Measurements from ENCODE around the gene CRYBB1. TPM values are rescaled to one million over a fixed set of nuclear protein-coding genes. Genes with fewer than 3 reads are reported as not detected.

The CRYBB1 gene
- polyA plus RNA-seq, 1 of the 3 experiments (the other 2 are of a cell fraction), result 0.05 TPM

DNA sequence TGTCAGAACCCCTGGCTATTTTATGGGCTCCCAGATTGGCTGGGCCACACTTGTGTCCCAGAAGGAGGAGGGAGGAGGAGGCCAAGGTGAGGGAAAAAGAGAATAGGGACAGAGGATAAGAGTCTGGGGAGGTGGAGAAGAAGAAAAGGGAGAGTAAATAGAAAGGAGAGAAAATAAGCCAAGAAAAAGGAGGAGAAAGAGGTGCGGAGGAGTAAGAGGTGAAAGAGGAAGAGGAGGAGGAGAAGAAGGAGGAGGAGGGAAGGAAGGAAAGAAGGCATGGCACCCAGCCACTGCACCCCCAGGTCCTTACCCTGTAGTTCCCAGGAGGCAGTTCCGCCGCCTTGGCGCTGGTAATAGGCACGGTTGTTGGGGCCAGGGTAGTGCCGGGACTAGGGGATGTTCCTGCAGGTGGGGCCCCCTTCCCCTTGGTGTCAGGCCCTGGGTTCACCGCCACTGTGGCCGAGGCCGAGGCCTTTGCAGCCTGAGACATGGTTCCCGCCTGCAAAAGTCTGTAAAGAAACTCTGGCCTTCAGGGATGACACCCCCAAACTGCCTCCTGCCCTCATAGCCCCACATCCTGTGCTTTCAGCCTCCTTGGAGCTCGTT is 1.9 kb downstream of the CRYBB1 start:
- Histone ChIP-seq H3K4me3 (ENCODE audit: low read depth in 2 of 2, low read length in 1 of 2) (no peak overlapping the region), H4K20me1 (ENCODE audit: insufficient read depth) (no peaks in the 10 kb centered on the region), H3K36me3 (replicated peaks in 1 of 2; ENCODE audit: control insufficient read depth in 1 of 2, insufficient read depth in 2 of 2, low read length in 1 of 2) (no peaks in the 10 kb centered on the region), H3K9me2 (no peaks in the 10 kb centered on the region), H3K9ac (no peak overlapping the region), H2AFZ (ENCODE audit: low read depth) (no peak overlapping the region), H3F3A (replicated peaks; ENCODE audit: insufficient read depth) (no peaks in the 10 kb centered on the region), H3K27ac (ENCODE audit: low read depth in 2 of 2, low read length in 1 of 2) (no peak overlapping the region), H3K9me3 (no peaks in the 10 kb centered on the region), H3K27me3 (ENCODE audit: insufficient read depth) (no peaks in the 10 kb centered on the region; the same call in 1 of the 2 replicates), H3K79me2 (ENCODE audit: insufficient read depth) (no peaks in the 10 kb centered on the region), H3K4me1 (ENCODE audit: control insufficient read depth in 1 of 2, insufficient read depth in 2 of 2, low read depth in 1 of 2, low read length in 1 of 2) (peaks cover under 1 to 27% of the 10 kb centered on the region in 2 experiments), H3K4me2 (no peak overlapping the region)
- POLR2A ChIA-PET, result no interaction called here
- CTCF ChIA-PET, result no interaction called here
- DNase-seq, result no peak
- 85% methylated on average over 5 of the region's 11 CpGs for WGBS (ENCODE audit: low lambda C conversion rate)
- TF ChIP-seq TAF1 (IDR thresholded peaks at IDR 0.05; ENCODE audit: borderline replicate concordance, low read depth, low read length), result no peak
- TF ChIP-seq FOSL2 (IDR thresholded peaks at IDR 0.05; ENCODE audit: borderline replicate concordance, low read depth), result no peak
- no peak for TF ChIP-seq RXRA (IDR thresholded peaks at IDR 0.05; ENCODE audit: borderline replicate concordance, low read depth)
- no peak for TF ChIP-seq JUND (IDR thresholded peaks at IDR 0.05)
- TF ChIP-seq EP300 (IDR thresholded peaks at IDR 0.05; ENCODE audit: borderline replicate concordance in 1 of 2, low read depth in 1 of 2, low read length in 1 of 2), result no peak
- TF ChIP-seq SIN3A (IDR thresholded peaks at IDR 0.05; ENCODE audit: borderline replicate concordance, low read depth, low read length), result no peak
- TF ChIP-seq RCOR1 (IDR thresholded peaks at IDR 0.05; ENCODE audit: low read length), result no peak
- TF ChIP-seq, protein P1, sequence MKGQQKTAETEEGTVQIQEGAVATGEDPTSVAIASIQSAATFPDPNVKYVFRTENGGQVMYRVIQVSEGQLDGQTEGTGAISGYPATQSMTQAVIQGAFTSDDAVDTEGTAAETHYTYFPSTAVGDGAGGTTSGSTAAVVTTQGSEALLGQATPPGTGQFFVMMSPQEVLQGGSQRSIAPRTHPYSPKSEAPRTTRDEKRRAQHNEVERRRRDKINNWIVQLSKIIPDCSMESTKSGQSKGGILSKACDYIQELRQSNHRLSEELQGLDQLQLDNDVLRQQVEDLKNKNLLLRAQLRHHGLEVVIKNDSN (IDR thresholded peaks at IDR 0.05; ENCODE audit: borderline replicate concordance, low read depth), result no peak
- TF ChIP-seq, protein P2, sequence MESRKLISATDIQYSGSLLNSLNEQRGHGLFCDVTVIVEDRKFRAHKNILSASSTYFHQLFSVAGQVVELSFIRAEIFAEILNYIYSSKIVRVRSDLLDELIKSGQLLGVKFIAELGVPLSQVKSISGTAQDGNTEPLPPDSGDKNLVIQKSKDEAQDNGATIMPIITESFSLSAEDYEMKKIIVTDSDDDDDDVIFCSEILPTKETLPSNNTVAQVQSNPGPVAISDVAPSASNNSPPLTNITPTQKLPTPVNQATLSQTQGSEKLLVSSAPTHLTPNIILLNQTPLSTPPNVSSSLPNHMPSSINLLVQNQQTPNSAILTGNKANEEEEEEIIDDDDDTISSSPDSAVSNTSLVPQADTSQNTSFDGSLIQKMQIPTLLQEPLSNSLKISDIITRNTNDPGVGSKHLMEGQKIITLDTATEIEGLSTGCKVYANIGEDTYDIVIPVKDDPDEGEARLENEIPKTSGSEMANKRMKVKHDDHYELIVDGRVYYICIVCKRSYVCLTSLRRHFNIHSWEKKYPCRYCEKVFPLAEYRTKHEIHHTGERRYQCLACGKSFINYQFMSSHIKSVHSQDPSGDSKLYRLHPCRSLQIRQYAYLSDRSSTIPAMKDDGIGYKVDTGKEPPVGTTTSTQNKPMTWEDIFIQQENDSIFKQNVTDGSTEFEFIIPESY (IDR thresholded peaks at IDR 0.05; ENCODE audit: borderline replicate concordance, low read depth), result no peak
- TF ChIP-seq CHD2 (IDR thresholded peaks at IDR 0.05; ENCODE audit: low read length, partially characterized antibody), result no peak
- TF ChIP-seq TCF12 (IDR thresholded peaks at IDR 0.05), result no peak
- no peak for TF ChIP-seq FOXM1 (IDR thresholded peaks at IDR 0.05; ENCODE audit: low read depth)
- TF ChIP-seq, protein P3, sequence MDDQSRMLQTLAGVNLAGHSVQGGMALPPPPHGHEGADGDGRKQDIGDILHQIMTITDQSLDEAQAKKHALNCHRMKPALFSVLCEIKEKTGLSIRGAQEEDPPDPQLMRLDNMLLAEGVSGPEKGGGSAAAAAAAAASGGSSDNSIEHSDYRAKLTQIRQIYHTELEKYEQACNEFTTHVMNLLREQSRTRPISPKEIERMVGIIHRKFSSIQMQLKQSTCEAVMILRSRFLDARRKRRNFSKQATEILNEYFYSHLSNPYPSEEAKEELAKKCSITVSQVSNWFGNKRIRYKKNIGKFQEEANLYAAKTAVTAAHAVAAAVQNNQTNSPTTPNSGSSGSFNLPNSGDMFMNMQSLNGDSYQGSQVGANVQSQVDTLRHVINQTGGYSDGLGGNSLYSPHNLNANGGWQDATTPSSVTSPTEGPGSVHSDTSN (IDR thresholded peaks at IDR 0.05), result no peak
- no peak for TF ChIP-seq POLR2AphosphoS5 (IDR thresholded peaks at IDR 0.05; ENCODE audit: low read depth, low read length)
- no peak for TF ChIP-seq NRF1 (IDR thresholded peaks at IDR 0.05; ENCODE audit: low read depth, low read length)
- TF ChIP-seq FOXJ3 (CRISPR knock-in tag; IDR thresholded peaks at IDR 0.05), result no peak
- TF ChIP-seq, protein P4, sequence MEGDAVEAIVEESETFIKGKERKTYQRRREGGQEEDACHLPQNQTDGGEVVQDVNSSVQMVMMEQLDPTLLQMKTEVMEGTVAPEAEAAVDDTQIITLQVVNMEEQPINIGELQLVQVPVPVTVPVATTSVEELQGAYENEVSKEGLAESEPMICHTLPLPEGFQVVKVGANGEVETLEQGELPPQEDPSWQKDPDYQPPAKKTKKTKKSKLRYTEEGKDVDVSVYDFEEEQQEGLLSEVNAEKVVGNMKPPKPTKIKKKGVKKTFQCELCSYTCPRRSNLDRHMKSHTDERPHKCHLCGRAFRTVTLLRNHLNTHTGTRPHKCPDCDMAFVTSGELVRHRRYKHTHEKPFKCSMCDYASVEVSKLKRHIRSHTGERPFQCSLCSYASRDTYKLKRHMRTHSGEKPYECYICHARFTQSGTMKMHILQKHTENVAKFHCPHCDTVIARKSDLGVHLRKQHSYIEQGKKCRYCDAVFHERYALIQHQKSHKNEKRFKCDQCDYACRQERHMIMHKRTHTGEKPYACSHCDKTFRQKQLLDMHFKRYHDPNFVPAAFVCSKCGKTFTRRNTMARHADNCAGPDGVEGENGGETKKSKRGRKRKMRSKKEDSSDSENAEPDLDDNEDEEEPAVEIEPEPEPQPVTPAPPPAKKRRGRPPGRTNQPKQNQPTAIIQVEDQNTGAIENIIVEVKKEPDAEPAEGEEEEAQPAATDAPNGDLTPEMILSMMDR (IDR thresholded peaks at IDR 0.05), result no peak
- TF ChIP-seq, protein P5, sequence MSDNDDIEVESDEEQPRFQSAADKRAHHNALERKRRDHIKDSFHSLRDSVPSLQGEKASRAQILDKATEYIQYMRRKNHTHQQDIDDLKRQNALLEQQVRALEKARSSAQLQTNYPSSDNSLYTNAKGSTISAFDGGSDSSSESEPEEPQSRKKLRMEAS (IDR thresholded peaks at IDR 0.05; ENCODE audit: low read depth), result no peak
- TF ChIP-seq YY1 (IDR thresholded peaks at IDR 0.05; ENCODE audit: low read depth), result no peak
